Endothelial cell (in vitro differentiated cells): ENCODE results near the gene CDH18. TPM values are rescaled to one million over a fixed set of nuclear protein-coding genes. Genes with fewer than 3 reads are reported as not detected.

ENCODE experiments used
- DNase-seq: peaks from one replicate; pipeline ENCODE4 v3.0.0; 2021; ENCODE audit warnings: low spot score
- H3K27ac Mint-ChIP-seq: one replicate; pipeline ENCODE4 v1.8.0; 2021; ENCODE audit warnings: mixed read lengths, inconsistent platforms; ENCODE audit not compliant: unreplicated experiment
- H3K27me3 Mint-ChIP-seq: one replicate; pipeline ENCODE4 v1.8.0; 2021; ENCODE audit warnings: mild to moderate bottlenecking, moderate library complexity, mixed read lengths, inconsistent platforms; ENCODE audit not compliant: unreplicated experiment
- H3K36me3 Mint-ChIP-seq: one replicate; pipeline ENCODE4 v1.8.0; 2021; ENCODE audit warnings: mild to moderate bottlenecking, low read depth, mixed read lengths, inconsistent platforms; ENCODE audit not compliant: unreplicated experiment
- H3K4me1 Mint-ChIP-seq: one replicate; pipeline ENCODE4 v1.8.0; 2021; ENCODE audit warnings: mild to moderate bottlenecking, mixed read lengths, inconsistent platforms; ENCODE audit not compliant: unreplicated experiment
- H3K4me3 Mint-ChIP-seq: one replicate; pipeline ENCODE4 v1.8.0; 2021; ENCODE audit warnings: mild to moderate bottlenecking, mixed read lengths, inconsistent platforms; ENCODE audit not compliant: unreplicated experiment
- H3K9me3 Mint-ChIP-seq: one replicate; pipeline ENCODE4 v1.8.0; 2021; ENCODE audit warnings: mixed read lengths, inconsistent platforms; ENCODE audit not compliant: unreplicated experiment
- total RNA-seq: library from RNA; stranded (reverse); fragmentation: NEBNext Ultra II Directional; extraction: Animal tissue kit (Norgen Biotek cat#: 25700); gene quantifications from one replicate; pipeline ENCODE4 v1.2.1, GENCODE V29; 2021; ENCODE audit not compliant: unreplicated experiment
- TF ChIP-seq, protein P1 (sequence below): fragments of 200-600 bp; sonication (generic); IDR thresholded peaks from one replicate; pipeline ENCODE4 v1.5.0; 2021; ENCODE audit warnings: antibody characterized with exemption; ENCODE audit not compliant: unreplicated experiment

Gene CDH18
- total RNA-seq, 1 donor from 2014 or later: 0.33 TPM

DNA sequence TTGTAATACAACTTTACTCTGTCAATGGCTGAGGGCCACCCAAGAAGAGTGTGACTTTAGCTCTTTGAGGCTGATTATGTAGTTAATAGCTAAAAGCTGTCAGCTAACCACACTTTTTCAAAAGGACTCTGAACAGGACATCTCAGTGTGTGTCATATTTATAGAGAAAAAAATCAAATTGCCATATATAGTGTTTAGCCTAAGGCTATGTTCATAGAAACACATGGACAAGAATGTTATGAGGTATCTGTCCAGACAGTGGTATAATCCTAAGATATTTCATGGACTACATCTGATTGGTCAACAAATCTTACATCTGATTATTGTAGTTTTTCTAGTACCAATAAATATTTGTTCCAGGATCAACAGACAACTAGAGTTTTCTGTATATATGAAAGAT lies 42.1 kb upstream of the CDH18 start:
- Mint-ChIP-seq H3K27me3 (no peaks in the 10 kb centered on the region), H3K4me1 (no peaks in the 10 kb centered on the region), H3K9me3 (no peaks in the 10 kb centered on the region), H3K27ac (no peak overlapping the region), H3K4me3 (no peak overlapping the region), H3K36me3 (no peaks in the 10 kb centered on the region)
- TF ChIP-seq, protein P1, sequence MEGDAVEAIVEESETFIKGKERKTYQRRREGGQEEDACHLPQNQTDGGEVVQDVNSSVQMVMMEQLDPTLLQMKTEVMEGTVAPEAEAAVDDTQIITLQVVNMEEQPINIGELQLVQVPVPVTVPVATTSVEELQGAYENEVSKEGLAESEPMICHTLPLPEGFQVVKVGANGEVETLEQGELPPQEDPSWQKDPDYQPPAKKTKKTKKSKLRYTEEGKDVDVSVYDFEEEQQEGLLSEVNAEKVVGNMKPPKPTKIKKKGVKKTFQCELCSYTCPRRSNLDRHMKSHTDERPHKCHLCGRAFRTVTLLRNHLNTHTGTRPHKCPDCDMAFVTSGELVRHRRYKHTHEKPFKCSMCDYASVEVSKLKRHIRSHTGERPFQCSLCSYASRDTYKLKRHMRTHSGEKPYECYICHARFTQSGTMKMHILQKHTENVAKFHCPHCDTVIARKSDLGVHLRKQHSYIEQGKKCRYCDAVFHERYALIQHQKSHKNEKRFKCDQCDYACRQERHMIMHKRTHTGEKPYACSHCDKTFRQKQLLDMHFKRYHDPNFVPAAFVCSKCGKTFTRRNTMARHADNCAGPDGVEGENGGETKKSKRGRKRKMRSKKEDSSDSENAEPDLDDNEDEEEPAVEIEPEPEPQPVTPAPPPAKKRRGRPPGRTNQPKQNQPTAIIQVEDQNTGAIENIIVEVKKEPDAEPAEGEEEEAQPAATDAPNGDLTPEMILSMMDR: no peak
- DNase-seq: no peak

DNA sequence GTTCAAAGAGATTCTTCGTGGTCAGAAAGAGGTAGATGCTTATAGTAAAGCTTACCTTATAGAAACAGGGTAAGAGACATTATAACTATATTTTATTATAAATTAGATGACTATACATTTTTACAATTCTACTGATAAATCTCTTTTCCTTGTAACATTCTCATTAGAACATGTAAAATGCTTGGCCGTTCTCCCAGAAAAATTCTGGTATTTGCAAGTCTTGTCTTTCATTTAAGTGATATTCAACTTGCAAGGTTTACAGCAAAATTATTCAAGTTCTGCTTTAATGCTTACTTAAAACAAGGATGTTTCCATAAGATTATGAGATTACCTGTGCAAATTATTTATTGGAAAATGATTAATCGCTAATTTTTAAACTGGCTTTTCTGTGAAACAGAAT lies 41.3 kb upstream of the CDH18 start:
- Mint-ChIP-seq H3K27ac (no peak overlapping the region), H3K4me3 (no peak overlapping the region), H3K9me3 (no peaks in the 10 kb centered on the region), H3K27me3 (no peaks in the 10 kb centered on the region), H3K36me3 (no peaks in the 10 kb centered on the region), H3K4me1 (no peaks in the 10 kb centered on the region)
- TF ChIP-seq, protein P1: no peak
- DNase-seq: no peak

DNA sequence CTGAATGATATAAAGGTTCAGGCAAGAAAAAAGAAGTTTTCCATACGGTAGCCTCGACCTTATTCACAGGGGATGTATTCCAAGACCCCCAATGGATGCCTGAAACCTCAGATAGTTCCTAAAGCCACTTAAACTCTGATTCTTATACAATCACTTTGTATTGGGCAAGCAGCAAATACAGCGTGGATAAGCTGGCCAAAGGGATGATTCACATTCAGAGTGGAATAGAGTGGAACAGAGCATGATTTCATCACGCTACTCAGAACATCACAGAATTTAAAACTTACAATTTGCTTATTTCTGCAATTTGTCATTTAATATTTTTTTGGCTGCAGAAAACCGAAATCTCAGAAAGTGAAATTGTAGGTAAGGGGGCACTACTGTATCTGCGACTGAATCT lies 40.5 kb upstream of the CDH18 start:
- H3K4me1 Mint-ChIP-seq: no peaks in the 10 kb centered on the region
- no peak overlapping the region for H3K4me3 Mint-ChIP-seq
- DNase-seq: no peak
- no peaks in the 10 kb centered on the region for H3K27me3 Mint-ChIP-seq
- H3K36me3 Mint-ChIP-seq: no peaks in the 10 kb centered on the region
- TF ChIP-seq, protein P1: no peak
- H3K9me3 Mint-ChIP-seq: no peaks in the 10 kb centered on the region
- H3K27ac Mint-ChIP-seq: no peak overlapping the region

DNA sequence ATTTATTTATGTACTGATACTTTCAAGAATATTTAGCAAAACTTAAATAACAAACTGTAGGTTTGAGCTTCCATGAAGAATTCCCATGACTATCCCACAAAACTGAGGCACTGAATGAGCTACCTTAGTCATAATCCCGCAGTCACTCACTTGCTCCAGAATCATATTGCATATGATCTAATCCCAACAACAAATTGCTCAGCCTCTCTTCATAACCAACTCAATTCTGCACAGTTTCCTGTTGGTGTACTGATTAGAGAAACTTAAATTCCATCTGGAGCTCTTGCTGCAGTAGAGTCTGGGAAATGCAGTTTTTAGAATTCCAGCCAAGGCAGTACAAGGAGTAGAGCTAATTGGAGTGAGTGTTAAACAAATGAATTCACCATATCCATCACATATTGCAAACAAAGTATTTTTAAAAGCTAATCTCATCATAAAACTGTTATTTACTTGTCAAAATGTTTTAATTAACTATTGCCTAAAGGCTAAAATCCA lies 35.7 kb upstream of the CDH18 start:
- Mint-ChIP-seq H3K27me3 (peaks cover 2% of the 10 kb centered on the region), H3K36me3 (peaks cover 7% of the 10 kb centered on the region), H3K4me1 (no peaks in the 10 kb centered on the region), H3K27ac (no peak overlapping the region), H3K4me3 (no peak overlapping the region), H3K9me3 (no peaks in the 10 kb centered on the region)
- TF ChIP-seq, protein P1: no peak
- DNase-seq: no peak

DNA sequence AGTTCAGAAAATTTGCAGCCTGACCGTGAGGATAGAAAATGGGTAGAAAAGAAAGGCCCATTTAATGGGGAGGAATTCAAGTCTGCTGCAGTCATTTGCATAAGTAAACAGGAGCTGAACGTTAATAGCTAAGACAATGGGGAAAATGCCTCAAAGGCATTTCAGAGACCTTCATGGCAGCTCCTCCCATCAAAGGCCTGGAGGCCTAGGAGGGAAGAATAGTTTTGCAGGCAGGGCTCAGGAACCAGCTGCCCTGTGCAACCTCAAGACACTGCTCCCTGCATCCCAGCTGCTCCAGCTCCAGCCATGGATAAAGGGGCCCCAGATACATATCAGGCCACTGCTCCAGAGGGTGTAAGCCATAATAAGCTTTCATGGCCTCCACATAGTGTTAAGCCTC lies 32.2 kb upstream of the CDH18 start:
- H3K27ac Mint-ChIP-seq: no peak overlapping the region
- H3K9me3 Mint-ChIP-seq: no peaks in the 10 kb centered on the region
- H3K27me3 Mint-ChIP-seq: peaks cover 2% of the 10 kb centered on the region
- H3K4me3 Mint-ChIP-seq: no peak overlapping the region
- DNase-seq: no peak
- no peaks in the 10 kb centered on the region for H3K4me1 Mint-ChIP-seq
- TF ChIP-seq, protein P1: no peak
- peaks cover 7% of the 10 kb centered on the region for H3K36me3 Mint-ChIP-seq
